Epithelial cell of proximal tubule (primary cell): Measurements from ENCODE around the gene STXBP1. TPM values are rescaled to one million over a fixed set of nuclear protein-coding genes. Genes with fewer than 3 reads are reported as not detected.
"Not testable (repeated sequence)": the region's sequence is repeated elsewhere in the genome, so short reads cannot be mapped to it uniquely, and the experiment has no call there.

Experiments
- DNase-seq: peaks from one replicate; pipeline ENCODE4 v3.0.0-alpha.2; 2011; ENCODE audit warnings: low read depth
- H3K4me3 ChIP-seq: 2 replicates; pipeline ENCODE4 v1.5.1; 2011; ENCODE audit warnings: low read depth, mild to moderate bottlenecking, low read length
- CTCF ChIP-seq: conservative IDR thresholded peaks from 2 replicates; pipeline ENCODE4 v1.5.1; 2012; ENCODE audit warnings: low read depth, mild to moderate bottlenecking, low read length
- total RNA-seq: library from RNA; depleted of rRNA; stranded (reverse); fragments of >200 nt; gene quantifications from 2 replicates; pipeline ENCODE4 v1.2.3, GENCODE V29; 2015

Gene STXBP1
- total RNA-seq, 1 donor from 2014 or later = 14.6 TPM

- DNase-seq = no peak
- no peak overlapping the region for H3K4me3 ChIP-seq
- no peak for TF ChIP-seq CTCF
Measured at GRCh38 chr9:127603226-127603625, 8.9 kb upstream of the STXBP1 start.

DNA sequence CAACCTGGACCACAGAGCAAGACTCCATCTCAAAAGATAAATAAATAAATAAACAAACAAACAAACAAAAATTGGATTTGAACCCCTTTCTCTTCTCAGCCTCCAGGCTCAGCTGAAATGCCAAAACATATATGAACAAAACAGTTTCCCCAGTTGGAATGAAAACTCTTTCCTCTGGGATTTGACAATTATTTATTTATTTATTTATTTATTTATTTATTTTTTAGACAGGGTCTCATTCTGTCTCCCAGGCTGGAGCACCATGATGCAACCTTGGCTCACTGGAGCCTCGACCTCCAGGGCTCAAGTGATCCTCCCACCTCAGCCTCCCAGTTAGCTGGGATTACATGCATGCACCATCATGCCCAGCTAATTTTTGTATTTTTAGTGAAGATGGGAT, 6.0 kb upstream of the STXBP1 start:
- TF ChIP-seq CTCF = no peak
- no peak for DNase-seq
- H3K4me3 ChIP-seq = no peak overlapping the region

GRCh38 chr9:127608104-127608966, 3.7 kb upstream of the STXBP1 start:
- peak overlapping the region; percentile 54 for H3K4me3 ChIP-seq
- TF ChIP-seq CTCF = no peak
- no peak for DNase-seq

GRCh38 chr9:127611603-127611898, 526 bp upstream of the STXBP1 start:
- no peak for DNase-seq
- H3K4me3 ChIP-seq = peak overlapping the region; percentile 66
- no peak for TF ChIP-seq CTCF

DNA sequence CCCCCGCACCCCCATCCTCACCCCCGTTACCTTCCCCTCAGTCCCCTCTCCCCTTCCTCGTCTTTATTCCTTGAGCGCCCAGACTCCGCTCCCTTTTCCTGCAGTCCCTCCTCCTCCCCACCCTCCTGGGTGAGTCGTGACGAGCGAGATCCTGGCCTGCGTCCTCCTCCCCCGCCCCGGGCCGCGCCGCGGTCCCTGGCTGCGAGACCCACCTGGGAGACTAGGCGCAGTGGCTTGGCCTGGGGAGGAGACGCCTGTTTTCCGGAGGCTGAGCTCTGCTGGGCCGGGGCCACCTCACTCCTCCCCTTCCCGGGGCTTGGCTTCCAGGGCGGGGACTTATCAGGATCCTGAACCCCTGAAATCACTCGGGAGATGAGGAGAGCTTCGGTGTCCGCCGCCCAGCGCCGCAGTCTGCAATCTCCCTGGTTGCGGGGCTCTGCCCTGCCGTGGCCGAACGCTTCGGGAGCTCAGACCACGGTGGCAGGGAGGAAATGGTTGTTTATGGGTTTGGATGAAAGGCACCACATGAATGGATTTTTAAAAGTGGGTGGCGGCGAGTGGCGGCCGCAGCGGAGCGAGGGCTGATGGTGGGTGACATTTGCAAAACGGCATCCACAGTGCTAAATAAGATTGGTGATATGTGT, 984 bp downstream of the STXBP1 start:
- H3K4me3 ChIP-seq = peak overlapping the region; percentile 66
- DNase-seq = no peak
- no peak for TF ChIP-seq CTCF

- no peak for DNase-seq
- H3K4me3 ChIP-seq = peak overlapping the region; percentile 66
- TF ChIP-seq CTCF = no peak
Measured at GRCh38 chr9:127613583-127613954, 1.5 kb downstream of the STXBP1 start.

- no peak overlapping the region for H3K4me3 ChIP-seq
- TF ChIP-seq CTCF = no peak
- DNase-seq = no peak
Measured at GRCh38 chr9:127614961-127615360, 2.9 kb downstream of the STXBP1 start.

DNA sequence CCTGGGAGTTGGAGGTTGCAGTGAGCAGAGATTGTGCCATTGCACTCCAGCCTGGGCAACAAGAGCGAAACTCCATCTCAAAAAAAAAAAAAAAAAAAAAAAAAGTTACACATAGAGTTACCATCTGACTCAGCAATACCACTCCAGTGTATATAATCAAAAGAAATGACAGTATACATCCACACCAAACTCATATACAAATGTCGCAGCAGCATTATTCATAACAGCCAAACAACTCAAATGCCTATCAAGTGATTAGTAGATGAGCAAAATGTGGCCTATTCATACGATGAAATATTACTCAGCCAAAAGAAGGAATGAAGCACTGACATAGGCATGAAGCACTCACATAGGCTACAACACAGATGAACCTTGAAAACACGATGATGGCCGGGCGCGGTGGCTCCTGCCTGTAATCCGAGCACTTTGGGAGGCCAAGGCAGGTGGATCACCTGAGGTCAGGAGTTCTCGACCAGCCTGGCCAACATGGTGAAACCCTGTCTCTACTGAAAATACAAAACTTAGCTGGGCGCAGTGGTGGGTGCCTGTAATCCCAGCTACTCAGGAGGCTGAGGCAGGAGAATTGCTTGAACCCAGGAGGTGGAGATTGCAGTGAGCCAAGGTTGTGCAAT, 9.4 kb downstream of the STXBP1 start:
- H3K4me3 ChIP-seq, DNase-seq: not testable (repeated sequence)
